LHCN-M2 (cell line): ENCODE results near the gene MRI1. TPM values are rescaled to one million over a fixed set of nuclear protein-coding genes. Genes with fewer than 3 reads are reported as not detected.

Source experiments
- DNase-seq: peaks from one replicate; pipeline ENCODE4 v3.0.0-alpha.2; 2012; ENCODE audit warnings: low read depth
- total RNA-seq: library from RNA; depleted of rRNA; stranded (reverse); fragments of >200 nt; gene quantifications from 2 replicates; pipeline ENCODE4 v1.2.3, GENCODE V29; 2014; rRNA removed

MRI1 gene
- total RNA-seq, 1 experiment from 2014 or later: 38.7 TPM

DNA sequence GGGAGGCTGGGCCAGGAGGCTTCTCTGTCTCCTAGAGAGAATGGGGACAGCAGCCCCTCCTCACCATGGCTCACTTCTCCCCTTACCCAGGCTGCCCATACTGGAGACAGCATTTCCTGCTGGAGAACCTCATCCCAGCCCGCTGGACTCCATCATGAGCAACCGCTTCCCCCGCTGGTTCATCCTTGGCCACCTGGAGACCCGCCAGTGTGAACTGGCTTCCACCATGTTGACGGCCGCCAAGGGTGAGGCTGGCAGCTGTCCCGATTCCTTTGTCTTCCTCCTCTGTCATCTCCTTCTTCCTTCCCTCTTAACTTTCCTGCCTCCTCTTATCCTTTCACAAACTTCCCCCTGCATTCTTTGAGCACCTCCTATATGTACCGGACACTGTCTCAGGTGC lies 58.9 kb downstream of the MRI1 start:
- no peak for DNase-seq

Other genes with a start within 250 kb of the MRI1 start
- 172 and 183 TPM in 2 replicates for gene C19orf53, start 9.9 kb downstream of the MRI1 start, total RNA-seq
- 1.8 and 2.7 TPM in 2 replicates for gene ZSWIM4, start 30.9 kb downstream of the MRI1 start, total RNA-seq
- not detected in 2 replicates for gene NANOS3, start 112.6 kb downstream of the MRI1 start, total RNA-seq
- gene BRME1, start 141.6 kb downstream of the MRI1 start, total RNA-seq: 1.1 and 1.7 TPM in 2 replicates
- 19.2 and 21.0 TPM in 2 replicates for gene CC2D1A, start 141.7 kb downstream of the MRI1 start, total RNA-seq
- 2.1 and 5.2 TPM in 2 replicates for gene PODNL1, start 173.9 kb downstream of the MRI1 start, total RNA-seq
- gene DCAF15, start 188.0 kb downstream of the MRI1 start, total RNA-seq: 28.8 and 30.2 TPM in 2 replicates
- 2.2 and 2.5 TPM in 2 replicates for gene RFX1, start 241.8 kb downstream of the MRI1 start, total RNA-seq